Panc1 (cell line): ENCODE data around the gene PTPRK.

Source experiments
- CTCF ChIP-seq: fragments of 450-650 bp; IDR thresholded peaks from 2 replicates; pipeline ENCODE4 v1.5.1; 2017; ENCODE audit warnings: mild to moderate bottlenecking
- REST ChIP-seq, 2 experiments: IDR thresholded peaks; 2 replicates each; pipeline ENCODE4 v1.6.1; 2011 to 2012; ENCODE audit warnings: low read depth in 2 of 2, control low read depth in 1 of 2, low read length in 1 of 2, mild to moderate bottlenecking in 1 of 2, moderate library complexity in 1 of 2; ENCODE audit not compliant: insufficient read depth in 1 of 2

- TF ChIP-seq CTCF (no peak), REST (IDR thresholded peaks at IDR 0.05; ENCODE audit: insufficient read depth in 1 of 2, low read depth in 2 of 2, low read length in 1 of 2) (no peak)
Measured at GRCh38 chr6:128389820-128390534, 130.4 kb downstream of the PTPRK start.
